Right lobe of liver (tissue), 6 donors: ENCODE results near the gene BTBD1. TPM values are rescaled to one million over a fixed set of nuclear protein-coding genes. Genes with fewer than 3 reads are reported as not detected.
"Not testable (repeated sequence)": the region's sequence is repeated elsewhere in the genome, so short reads cannot be mapped to it uniquely, and the experiment has no call there.

Experiments used
- ATAC-seq, 4 donors: fragments of 200-7000 bp; cut with Tn5 transposase; one replicate each; pipeline ENCODE4 v1.9.1; 2020; ENCODE audit warnings: mild to moderate bottlenecking in 4 of 4, moderate library complexity in 4 of 4
- DNase-seq, 3 donors: peaks; one replicate each; pipeline ENCODE4 v3.0.0-alpha.2; 2020
- H3K27ac ChIP-seq, 3 donors: fragments of 200-600 bp; one replicate each; pipeline ENCODE4 v1.8.0; 2022
- H3K27me3 ChIP-seq, 2 donors: fragments of 200-600 bp; one replicate each; pipeline ENCODE4 v1.8.0; 2022
- H3K36me3 ChIP-seq, 4 donors: fragments of 200-600 bp; sonication (generic) in 1 of 4; one replicate each; pipeline versions ENCODE4 v1.5.1 to v1.8.0; 2017 to 2022; ENCODE audit warnings: control low read depth in 1 of 4
- H3K4me1 ChIP-seq, 4 donors: fragments of 200-600 bp; sonication (generic) in 1 of 4; one replicate each; pipeline versions ENCODE4 v1.5.1 to v1.8.0; 2017 to 2022; ENCODE audit warnings: control low read depth in 1 of 4
- H3K4me3 ChIP-seq, 3 donors: fragments of 200-600 bp; one replicate each; pipeline ENCODE4 v1.8.0; 2022
- H3K9me3 ChIP-seq, 4 donors: fragments of 200-600 bp; sonication (generic) in 1 of 4; one replicate each; pipeline versions ENCODE4 v1.5.1 to v1.8.0; 2017 to 2022; ENCODE audit warnings: control low read depth in 1 of 4
- CTCF ChIP-seq, 4 donors: fragments of 200-600 bp in 3 of 4; fragments of 450-650 bp in 1 of 4; IDR thresholded peaks; one replicate each; pipeline versions ENCODE4 v1.5.1 to v1.8.0; 2016 to 2022; ENCODE audit warnings: antibody characterized with exemption in 4 of 4, mild to moderate bottlenecking in 2 of 4
- POLR2A ChIP-seq: fragments of 450-650 bp; IDR thresholded peaks from one replicate; pipeline ENCODE4 v1.6.1; 2017; ENCODE audit warnings: antibody characterized with exemption, mild to moderate bottlenecking
- WGBS: methylation state at CpG from one replicate; pipeline ENCODE4 v1.1.6; 2018; ENCODE audit warnings: low coverage, low lambda C conversion rate; ENCODE audit not compliant: insufficient coverage; ENCODE audit errors: missing lambda C conversion rate; 5-methylcytosine and 5-hydroxymethylcytosine counted together
- intact Hi-C, 2 donors: fragments of 100-400 bp; cut with DNase I; formaldehyde crosslinking; loops; one replicate each; pipeline versions ENCODE4 v1.11.2 to v1.14.1; 2022
- total RNA-seq, 6 experiments: library from RNA; depleted of rRNA in 2 of 6; stranded (reverse); fragments of >200 nt in 2 of 6; fragmentation: NEBNext Ultra II Directional in 3 of 6; extraction: Animal tissue kit (Norgen Biotek cat#: 25700) in 3 of 6; gene quantifications; one replicate each; pipeline versions ENCODE4 v1.1.0 to v1.2.4, GENCODE V29; 2016 to 2023
- donor health status: DM: no; HTN: yes; CAD: no.
- donor health status: DM: no; HTN: no; CAD: no.
- donor health status: DM: no; HTN: no; CAD: no.
- donor health status: DM: no; HTN: yes; CAD: no.
- donor health status: DM: no; HTN: yes; CAD: no.

BTBD1 gene
- total RNA-seq, 6 experiments from 2014 or later = 15.7 to 49.9 (median 24.2) TPM

GRCh38 chr15:83011271-83012075 is 55.6 kb downstream of the BTBD1 start, which contains the start of gene C15orf40:
C15orf40 (minus strand) TSS chr15:83011639; CDS start chr15:83011607, 32 bp downstream.
- Histone ChIP-seq H3K36me3 (peaks cover 0 to 32% (median 12%) of the 10 kb centered on the region in 4 donors), H3K9me3 (no peaks in the 10 kb centered on the region), H3K27ac (peak within 1 kb of the TSS; percentile 37 to 79 (median 62)), H3K4me3 (peak within 1 kb of the TSS; percentile 86 to 100 (median 93)), H3K27me3 (no peaks in the 10 kb centered on the region), H3K4me1 (peaks cover 0 to 17% (median 7%) of the 10 kb centered on the region in 4 donors)
- peak; percentile 73 for TF ChIP-seq POLR2A
- peak; percentile 56 to 86 (median 78) for TF ChIP-seq CTCF (IDR thresholded peaks at IDR 0.05)
- intact Hi-C loops = no loop called here
- WGBS = 3% methylated on average over 13 of the region's 64 CpGs
- ATAC-seq = peak; percentile 97
- DNase-seq = peak; percentile 92 to 95 (median 93)

GRCh38 chr15:83010709-83011270 is 56.3 kb downstream of the BTBD1 start:
- 12% methylated on average over 9 of the region's 15 CpGs for WGBS
- intact Hi-C loops = no loop called here
- peak; percentile 70 to 78 (median 71) for DNase-seq
- Histone ChIP-seq H3K4me1 (peaks cover 0 to 17% (median 7%) of the 10 kb centered on the region in 4 donors), H3K36me3 (peaks cover 0 to 36% (median 11%) of the 10 kb centered on the region in 4 donors), H3K9me3 (no peaks in the 10 kb centered on the region), H3K4me3 (peak overlapping the region; percentile 86 to 100 (median 93)), H3K27me3 (no peaks in the 10 kb centered on the region), H3K27ac (peak overlapping the region; percentile 14 to 79 (median 62))
- peak; percentile 74 to 86 (median 80) for ATAC-seq
- peak; percentile 70 to 81 (median 74) for TF ChIP-seq CTCF (IDR thresholded peaks at IDR 0.05)
- TF ChIP-seq POLR2A = no peak

GRCh38 chr15:83000672-83001031 is 66.4 kb downstream of the BTBD1 start:
- not testable (repeated sequence) for H3K9me3 ChIP-seq, H3K36me3 ChIP-seq, H3K27me3 ChIP-seq, H3K27ac ChIP-seq, H3K4me1 ChIP-seq, H3K4me3 ChIP-seq, DNase-seq
- intact Hi-C loops = loop anchor here in 1 of 2 donors (10.0 kb wide), 2 partner anchors 146 to 246 kb away; no protein-coding TSS in a partner anchor
- peak in 1 of 4 donors; percentile 10 for ATAC-seq
- WGBS = 80% methylated on average over 1 of the region's 3 CpGs

DNA sequence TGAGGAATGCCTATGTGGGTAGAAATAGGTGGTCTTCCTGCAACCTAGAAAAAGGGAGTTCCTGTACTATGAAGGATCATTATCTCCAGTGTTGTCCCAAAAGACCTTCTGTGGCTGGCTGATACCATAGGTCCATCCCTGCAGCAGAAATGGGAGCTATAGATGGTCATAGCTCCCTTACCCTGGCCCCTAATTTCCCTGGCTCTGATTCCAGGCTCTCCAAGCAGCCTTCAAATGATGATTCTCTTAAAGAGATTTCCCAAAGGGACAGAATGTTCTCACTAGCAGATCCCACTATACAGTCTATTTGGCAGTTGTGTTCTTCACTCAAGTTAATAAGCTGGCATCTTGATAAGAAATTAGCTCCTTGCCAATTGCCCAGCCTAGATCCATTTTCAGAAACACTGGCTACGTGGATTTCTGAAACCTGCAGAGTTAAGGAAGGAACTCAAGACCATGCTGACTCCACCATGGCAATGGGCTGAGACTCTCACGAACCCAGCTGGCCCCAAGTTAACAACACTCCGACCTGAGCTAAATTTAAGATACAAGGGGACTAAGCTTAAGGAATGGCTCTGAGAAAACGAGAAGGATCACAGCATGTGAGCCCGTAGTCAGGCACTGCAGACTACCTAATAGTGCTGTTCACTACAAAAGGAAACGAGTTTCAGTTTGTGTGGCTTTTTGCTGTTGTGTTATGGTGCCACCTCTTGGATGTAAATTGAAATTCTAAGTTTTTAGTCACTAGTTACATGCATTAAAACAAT is 67.0 kb downstream of the BTBD1 start:
- peak overlapping the region in 2 of 3 donors; percentile 23 to 39 for H3K4me3 ChIP-seq
- 3% methylated on average over 5 of the region's 6 CpGs for WGBS
- no peak for DNase-seq
- peak overlapping the region in 1 of 3 donors; percentile 45 for H3K27ac ChIP-seq
- intact Hi-C loops = loop anchor here in 1 of 2 donors (10.0 kb wide), 2 partner anchors 145 to 245 kb away; no protein-coding TSS in a partner anchor
- no peaks in the 10 kb centered on the region for H3K9me3 ChIP-seq
- ATAC-seq = peak; percentile 93 to 99 (median 94)
- H3K36me3 ChIP-seq = peaks cover 0 to 1% (median 0%) of the 10 kb centered on the region in 4 donors
- H3K27me3 ChIP-seq = no peaks in the 10 kb centered on the region
- peak; percentile 56 to 80 (median 58) for TF ChIP-seq CTCF (IDR thresholded peaks at IDR 0.05)
- TF ChIP-seq POLR2A = no peak
- peaks cover 0 to 6% (median 2%) of the 10 kb centered on the region in 4 donors for H3K4me1 ChIP-seq
